ENCODE measurements around the gene AGAP1. TPM values are rescaled to one million over a fixed set of nuclear protein-coding genes. Genes with fewer than 3 reads are reported as not detected.

The AGAP1 gene
- total RNA-seq, 1 experiment from 2014 or later, result 56.4 TPM

- no peak overlapping the region for H3K4me3 Mint-ChIP-seq (ENCODE audit: low read depth, unreplicated experiment)
- intact Hi-C loops (cut with micrococcal nuclease; ENCODE audit: unreplicated experiment), result no loop called here
- H3K4me1 Mint-ChIP-seq (ENCODE audit: low read depth, unreplicated experiment), result peaks cover 20% of the 10 kb centered on the region
- no peak for DNase-seq
- H3K27me3 Mint-ChIP-seq (ENCODE audit: unreplicated experiment), result no peaks in the 10 kb centered on the region
- no peaks in the 10 kb centered on the region for H3K9me3 Mint-ChIP-seq (ENCODE audit: low read depth, unreplicated experiment)
- no peak for TF ChIP-seq CTCF (IDR thresholded peaks at IDR 0.05; ENCODE audit: unreplicated experiment)
- H3K36me3 Mint-ChIP-seq (ENCODE audit: insufficient read depth, unreplicated experiment), result peaks cover 5% of the 10 kb centered on the region
- BruUV-seq (replicated peaks), result no TSS peak
- no peak overlapping the region for H3K27ac Mint-ChIP-seq (ENCODE audit: unreplicated experiment)
- CTCF ChIA-PET, result no interaction called here
Observed at GRCh38 chr2:236075802-236076201, 582.0 kb downstream of the AGAP1 start.

- peaks cover 20% of the 10 kb centered on the region for H3K4me1 Mint-ChIP-seq (ENCODE audit: low read depth, unreplicated experiment)
- TF ChIP-seq CTCF (IDR thresholded peaks at IDR 0.05; ENCODE audit: unreplicated experiment), result no peak
- H3K9me3 Mint-ChIP-seq (ENCODE audit: low read depth, unreplicated experiment), result no peaks in the 10 kb centered on the region
- no peaks in the 10 kb centered on the region for H3K27me3 Mint-ChIP-seq (ENCODE audit: unreplicated experiment)
- peak; percentile 76 for DNase-seq
- peak overlapping the region; percentile 5 for H3K4me3 Mint-ChIP-seq (ENCODE audit: low read depth, unreplicated experiment)
- CTCF ChIA-PET, result no interaction called here
- intact Hi-C loops (cut with micrococcal nuclease; ENCODE audit: unreplicated experiment), result no loop called here
- peak overlapping the region; percentile 83 for H3K27ac Mint-ChIP-seq (ENCODE audit: unreplicated experiment)
- peaks cover 5% of the 10 kb centered on the region for H3K36me3 Mint-ChIP-seq (ENCODE audit: insufficient read depth, unreplicated experiment)
- no TSS peak for BruUV-seq (replicated peaks)
Observed at GRCh38 chr2:236078297-236079255, 584.7 kb downstream of the AGAP1 start.

GRCh38 chr2:236080412-236080811, 586.6 kb downstream of the AGAP1 start:
- BruUV-seq (replicated peaks), result no TSS peak
- Mint-ChIP-seq H3K36me3 (ENCODE audit: insufficient read depth, unreplicated experiment) (peaks cover 5% of the 10 kb centered on the region), H3K4me3 (ENCODE audit: low read depth, unreplicated experiment) (no peak overlapping the region), H3K27me3 (ENCODE audit: unreplicated experiment) (no peaks in the 10 kb centered on the region), H3K27ac (ENCODE audit: unreplicated experiment) (no peak overlapping the region), H3K9me3 (ENCODE audit: low read depth, unreplicated experiment) (no peaks in the 10 kb centered on the region), H3K4me1 (ENCODE audit: low read depth, unreplicated experiment) (peaks cover 20% of the 10 kb centered on the region)
- DNase-seq, result no peak
- CTCF ChIA-PET, result no interaction called here
- no peak for TF ChIP-seq CTCF (IDR thresholded peaks at IDR 0.05; ENCODE audit: unreplicated experiment)
- intact Hi-C loops (cut with micrococcal nuclease; ENCODE audit: unreplicated experiment), result no loop called here

GRCh38 chr2:236081171-236081570, 587.3 kb downstream of the AGAP1 start:
- Mint-ChIP-seq H3K4me1 (ENCODE audit: low read depth, unreplicated experiment) (peaks cover 20% of the 10 kb centered on the region), H3K4me3 (ENCODE audit: low read depth, unreplicated experiment) (no peak overlapping the region), H3K9me3 (ENCODE audit: low read depth, unreplicated experiment) (no peaks in the 10 kb centered on the region), H3K36me3 (ENCODE audit: insufficient read depth, unreplicated experiment) (peaks cover 5% of the 10 kb centered on the region), H3K27ac (ENCODE audit: unreplicated experiment) (no peak overlapping the region), H3K27me3 (ENCODE audit: unreplicated experiment) (no peaks in the 10 kb centered on the region)
- BruUV-seq (replicated peaks), result no TSS peak
- CTCF ChIA-PET, result no interaction called here
- no peak for DNase-seq
- TF ChIP-seq CTCF (IDR thresholded peaks at IDR 0.05; ENCODE audit: unreplicated experiment), result no peak
- intact Hi-C loops (cut with micrococcal nuclease; ENCODE audit: unreplicated experiment), result no loop called here

All from Calu3 (cell line).